ENCODE data around the gene CALHM5.

- TF ChIP-seq CTCF (conservative IDR thresholded peaks at IDR 0.05 in 1 of 2, IDR thresholded peaks at IDR 0.05 in 1 of 2; ENCODE audit: extremely low read depth in 1 of 2, insufficient read depth in 1 of 2, low read depth in 1 of 2, low read length in 2 of 2): no peak
- TF ChIP-seq EZH2 (IDR thresholded peaks at IDR 0.05; ENCODE audit: borderline replicate concordance, low read length): no peak
Observed at GRCh38 chr6:116508527-116508926, 2.9 kb upstream of the CALHM5 start.

Data from mammary epithelial cell (primary cell).